NCI-H128 (cell line): ENCODE data around the gene TNFSF13.
"Not testable (repeated sequence)": the region's sequence is repeated elsewhere in the genome, so short reads cannot be mapped to it uniquely, and the experiment has no call there.

Source experiments
- DNase-seq: peaks from one replicate; lab custom pipeline; 2025; ENCODE audit not compliant: unreplicated experiment; lab: John Stamatoyannopoulos, UW

The TNFSF13 gene

GRCh38 chr17:7589891-7590691 lies 31.5 kb downstream of the TNFSF13 start, which contains the start of gene SOX15:
TSS of gene SOX15 (minus strand) at chr17:7590094. CDS start at chr17:7589676, 418 bp downstream.
- no peak for DNase-seq

- DNase-seq = no peak
Observed at GRCh38 chr17:7590743-7591142, 32.2 kb downstream of the TNFSF13 start.

- no peak for DNase-seq
Observed at GRCh38 chr17:7591596-7591995, 33.0 kb downstream of the TNFSF13 start.

GRCh38 chr17:7592422-7593021 lies 34.0 kb downstream of the TNFSF13 start:
- no peak for DNase-seq

GRCh38 chr17:7593296-7593695 lies 34.7 kb downstream of the TNFSF13 start:
- DNase-seq = no peak

- not testable (repeated sequence) for DNase-seq
Observed at GRCh38 chr17:7597561-7597960, 39.0 kb downstream of the TNFSF13 start.

GRCh38 chr17:7606280-7606679 lies 47.7 kb downstream of the TNFSF13 start:
- DNase-seq = no peak

GRCh38 chr17:7610641-7611040 lies 52.1 kb downstream of the TNFSF13 start:
- DNase-seq = no peak
